Mesodermal cell (in vitro differentiated cells): ENCODE measurements around the gene EHMT1.
"Not testable (repeated sequence)": the region's sequence is repeated elsewhere in the genome, so short reads cannot be mapped to it uniquely, and the experiment has no call there.

Source experiments
- H3K27ac ChIP-seq: 2 replicates; pipeline ENCODE4 v1.7.0; 2013; ENCODE audit warnings: mild to moderate bottlenecking, low read depth, low read length, moderate library complexity; ENCODE audit not compliant: severe bottlenecking
- H3K36me3 ChIP-seq: 2 replicates; pipeline ENCODE4 v1.7.1; 2013; ENCODE audit warnings: mild to moderate bottlenecking, low read length, moderate library complexity; ENCODE audit not compliant: control insufficient read depth, insufficient read depth
- H3K4me1 ChIP-seq: one replicate; pipeline ENCODE4 v1.7.1; 2013; ENCODE audit warnings: mild to moderate bottlenecking, low read length; ENCODE audit not compliant: insufficient read depth, control insufficient read depth, poor library complexity, severe bottlenecking
- H3K4me3 ChIP-seq: 2 replicates; pipeline ENCODE4 v1.7.0; 2013; ENCODE audit warnings: low read length, control low read depth, mild to moderate bottlenecking; ENCODE audit not compliant: insufficient read depth, poor library complexity, severe bottlenecking; ENCODE audit errors: extremely low read depth
- H3K9me3 ChIP-seq: 2 replicates; pipeline ENCODE4 v1.7.1; 2013; ENCODE audit warnings: mild to moderate bottlenecking, low read length, moderate library complexity; ENCODE audit not compliant: control insufficient read depth
- WGBS, 2 experiments: methylation state at CpG; one replicate each; pipeline ENCODE4 v1.1.5; 2013; ENCODE audit warnings: missing lambda C conversion rate in 2 of 2; ENCODE audit not compliant: insufficient coverage in 2 of 2; 5-methylcytosine and 5-hydroxymethylcytosine counted together

Gene EHMT1

GRCh38 chr9:137731216-137731946, 112.6 kb downstream of the EHMT1 start:
- Histone ChIP-seq H3K36me3 (peaks cover 94% of the 10 kb centered on the region), H3K4me1 (no peaks in the 10 kb centered on the region), H3K9me3 (peaks cover 17% of the 10 kb centered on the region), H3K27ac (no peak overlapping the region), H3K4me3 (no peak overlapping the region)
- WGBS, 2 experiments = 97% methylated on average over 18 of the region's 18 CpGs

GRCh38 chr9:137731947-137732813, 113.4 kb downstream of the EHMT1 start:
- no peak overlapping the region for H3K27ac ChIP-seq
- 95 to 97% methylated on average over 21 to 23 of the region's 24 CpGs for WGBS, 2 experiments
- no peaks in the 10 kb centered on the region for H3K4me1 ChIP-seq
- H3K36me3 ChIP-seq = peaks cover 93% of the 10 kb centered on the region
- no peak overlapping the region for H3K4me3 ChIP-seq
- peaks cover 17% of the 10 kb centered on the region for H3K9me3 ChIP-seq

- 95 to 99% methylated on average over 5 of the region's 6 CpGs for WGBS, 2 experiments
- no peak overlapping the region for H3K4me3 ChIP-seq
These were observed 114.6 kb downstream of the EHMT1 start for GRCh38 chr9:137733429-137733828.

GRCh38 chr9:137734181-137734580, 115.4 kb downstream of the EHMT1 start:
- H3K27ac ChIP-seq = no peak overlapping the region
- no peak overlapping the region for H3K4me3 ChIP-seq
- H3K36me3 ChIP-seq = peaks cover 75% of the 10 kb centered on the region
- peaks cover 17% of the 10 kb centered on the region for H3K9me3 ChIP-seq
- no peaks in the 10 kb centered on the region for H3K4me1 ChIP-seq
- WGBS, 2 experiments = 67 to 69% methylated on average over 2 of the region's 2 CpGs

More at GRCh38 chr9:137733429-137733828, 114.6 kb downstream of the EHMT1 start:
- Histone ChIP-seq H3K36me3 (peaks cover 82% of the 10 kb centered on the region), H3K9me3 (peaks cover 17% of the 10 kb centered on the region), H3K4me1 (no peaks in the 10 kb centered on the region), H3K27ac (no peak overlapping the region)

- WGBS, 2 experiments = 94 to 98% methylated on average over 4 to 5 of the region's 14 CpGs
These were observed 119.4 kb downstream of the EHMT1 start for GRCh38 chr9:137738182-137738696.

GRCh38 chr9:137738703-137739102, 119.9 kb downstream of the EHMT1 start:
- Histone ChIP-seq H3K36me3 (peaks cover 62% of the 10 kb centered on the region), H3K4me3 (no peak overlapping the region), H3K4me1 (peaks cover 9% of the 10 kb centered on the region), H3K9me3 (peaks cover 13% of the 10 kb centered on the region), H3K27ac (no peak overlapping the region)
- 95 to 100% methylated on average over 2 of the region's 11 CpGs for WGBS, 2 experiments

More at GRCh38 chr9:137738182-137738696, 119.4 kb downstream of the EHMT1 start:
- Histone ChIP-seq H3K9me3 (peaks cover 17% of the 10 kb centered on the region), H3K36me3 (peaks cover 62% of the 10 kb centered on the region)
- H3K27ac ChIP-seq, H3K4me3 ChIP-seq, H3K4me1 ChIP-seq: not testable (repeated sequence)

GRCh38 chr9:137739371-137740309, 120.8 kb downstream of the EHMT1 start:
- WGBS, 2 experiments = 95 to 96% methylated on average over 10 to 11 of the region's 12 CpGs
- H3K4me1 ChIP-seq = peaks cover 12% of the 10 kb centered on the region
- H3K27ac ChIP-seq = no peak overlapping the region
- H3K9me3 ChIP-seq = peaks cover 4% of the 10 kb centered on the region
- peaks cover 62% of the 10 kb centered on the region for H3K36me3 ChIP-seq
- no peak overlapping the region for H3K4me3 ChIP-seq

GRCh38 chr9:137740312-137740711, 121.5 kb downstream of the EHMT1 start:
- Histone ChIP-seq H3K27ac (no peak overlapping the region), H3K9me3 (no peaks in the 10 kb centered on the region), H3K4me3 (no peak overlapping the region), H3K36me3 (peaks cover 60% of the 10 kb centered on the region), H3K4me1 (peaks cover 16% of the 10 kb centered on the region)
- WGBS, 2 experiments = 80 to 86% methylated on average over 7 of the region's 9 CpGs

- H3K36me3 ChIP-seq = peaks cover 59% of the 10 kb centered on the region
- H3K27ac ChIP-seq = no peak overlapping the region
- H3K4me1 ChIP-seq = peaks cover 23% of the 10 kb centered on the region
- H3K9me3 ChIP-seq = no peaks in the 10 kb centered on the region
- WGBS, 2 experiments = 100% methylated on average over 3 of the region's 4 CpGs
- no peak overlapping the region for H3K4me3 ChIP-seq
These were observed 122.5 kb downstream of the EHMT1 start for GRCh38 chr9:137741330-137741729.

- WGBS, 2 experiments = 84 to 86% methylated on average over 4 to 7 of the region's 7 CpGs
- Histone ChIP-seq H3K4me1 (peaks cover 23% of the 10 kb centered on the region), H3K36me3 (peaks cover 65% of the 10 kb centered on the region), H3K27ac (peak overlapping the region; percentile 51), H3K9me3 (no peaks in the 10 kb centered on the region), H3K4me3 (no peak overlapping the region)
These were observed 123.9 kb downstream of the EHMT1 start for GRCh38 chr9:137742698-137743097.
